ENCODE results near the gene CCM2. TPM values are rescaled to one million over a fixed set of nuclear protein-coding genes. Genes with fewer than 3 reads are reported as not detected.

CCM2 gene
- total RNA-seq, 2 experiments from 2014 or later: 58.9 to 89.1 TPM

GRCh38 chr7:44982535-44982923 lies 17.5 kb upstream of the CCM2 start:
- H3K79me2 ChIP-seq (ENCODE audit: insufficient read depth, low read depth, low read length): peaks cover 63% of the 10 kb centered on the region
- H3K36me3 ChIP-seq (ENCODE audit: insufficient read depth, low read length): peaks cover 73% of the 10 kb centered on the region
- ChIA-PET CTCF (ENCODE audit: unreplicated experiment) (interaction anchor here (0.7 to 1.4 kb wide), 2 partner anchors 10 to 46 kb away, joined by 3 read pairs; no protein-coding TSS in a partner anchor), POLR2A (interaction anchor here (0.6 to 15.1 kb wide), 5 partner anchors 11 to 141 kb away, joined by 3 to 206 read pairs (median 4); partner anchors contain the start of genes CCM2 and TBRG4)
- H2AFZ ChIP-seq (ENCODE audit: low read length): no peak overlapping the region
- TF ChIP-seq CTCF (conservative IDR thresholded peaks at IDR 0.05; ENCODE audit: low read length) (no peak), EZH2phosphoT487 (IDR thresholded peaks at IDR 0.05; ENCODE audit: borderline replicate concordance, low read depth, low read length) (no peak)
- no peaks in the 10 kb centered on the region for H3K9me3 ChIP-seq (ENCODE audit: low read length)
- peaks cover 29% of the 10 kb centered on the region; the same call in 1 of the 2 replicates for H4K20me1 ChIP-seq (ENCODE audit: insufficient read depth, low read length)
- H3K9me2 ChIP-seq (ENCODE audit: insufficient read depth, low read length): no peaks in the 10 kb centered on the region
- BruUV-seq (replicated peaks): no TSS peak
- intact Hi-C loops (cut with micrococcal nuclease; ENCODE audit: unreplicated experiment): no loop called here
- peak overlapping the region; percentile 94 for H3K4me3 ChIP-seq (ENCODE audit: low read depth, low read length, poor library complexity, severe bottlenecking)
- peak overlapping the region; percentile 70 for H3K27ac ChIP-seq (ENCODE audit: low read depth, low read length, poor library complexity, severe bottlenecking)
- H3K4me1 ChIP-seq (ENCODE audit: insufficient read depth, low read length, poor library complexity, severe bottlenecking): peaks cover 84% of the 10 kb centered on the region
- no peak for DNase-seq (ENCODE audit: low spot score)
- H3K4me2 ChIP-seq (ENCODE audit: low read length): peak overlapping the region; percentile 95

GRCh38 chr7:44982970-44983369 lies 17.0 kb upstream of the CCM2 start:
- H3K27ac ChIP-seq (ENCODE audit: low read depth, low read length, poor library complexity, severe bottlenecking): peak overlapping the region; percentile 70
- intact Hi-C loops (cut with micrococcal nuclease; ENCODE audit: unreplicated experiment): no loop called here
- H3K9me2 ChIP-seq (ENCODE audit: insufficient read depth, low read length): no peaks in the 10 kb centered on the region
- H2AFZ ChIP-seq (ENCODE audit: low read length): no peak overlapping the region
- POLR2A ChIA-PET: interaction anchor here (1.0 to 15.1 kb wide), 3 partner anchors 12 to 91 kb away, joined by 3 to 206 read pairs (median 3); partner anchors contain the start of gene CCM2
- peaks cover 84% of the 10 kb centered on the region for H3K4me1 ChIP-seq (ENCODE audit: insufficient read depth, low read length, poor library complexity, severe bottlenecking)
- H4K20me1 ChIP-seq (ENCODE audit: insufficient read depth, low read length): peaks cover 29% of the 10 kb centered on the region; the same call in 1 of the 2 replicates
- no peak for DNase-seq (ENCODE audit: low spot score)
- CTCF ChIA-PET (ENCODE audit: unreplicated experiment): interaction anchor here (1.4 kb wide), 1 partner anchor 10 kb away, joined by 3 read pairs; no protein-coding TSS in a partner anchor
- no TSS peak for BruUV-seq (replicated peaks)
- H3K79me2 ChIP-seq (ENCODE audit: insufficient read depth, low read depth, low read length): peaks cover 62% of the 10 kb centered on the region
- H3K4me3 ChIP-seq (ENCODE audit: low read depth, low read length, poor library complexity, severe bottlenecking): peak overlapping the region; percentile 94
- peaks cover 73% of the 10 kb centered on the region for H3K36me3 ChIP-seq (ENCODE audit: insufficient read depth, low read length)
- no peak for TF ChIP-seq EZH2phosphoT487 (IDR thresholded peaks at IDR 0.05; ENCODE audit: borderline replicate concordance, low read depth, low read length)
- TF ChIP-seq CTCF (conservative IDR thresholded peaks at IDR 0.05; ENCODE audit: low read length): no peak
- no peaks in the 10 kb centered on the region for H3K9me3 ChIP-seq (ENCODE audit: low read length)
- peak overlapping the region; percentile 95 for H3K4me2 ChIP-seq (ENCODE audit: low read length)

- TF ChIP-seq CTCF (conservative IDR thresholded peaks at IDR 0.05; ENCODE audit: low read length) (no peak), EZH2phosphoT487 (IDR thresholded peaks at IDR 0.05; ENCODE audit: borderline replicate concordance, low read depth, low read length) (no peak)
- intact Hi-C loops (cut with micrococcal nuclease; ENCODE audit: unreplicated experiment): no loop called here
- peaks cover 29% of the 10 kb centered on the region; the same call in 1 of the 2 replicates for H4K20me1 ChIP-seq (ENCODE audit: insufficient read depth, low read length)
- BruUV-seq (replicated peaks): no TSS peak
- H3K9me2 ChIP-seq (ENCODE audit: insufficient read depth, low read length): no peaks in the 10 kb centered on the region
- ChIA-PET POLR2A (interaction anchor here (1.0 to 15.1 kb wide), 3 partner anchors 11 to 16 kb away, joined by 3 to 206 read pairs (median 5); partner anchors contain the start of gene CCM2), CTCF (ENCODE audit: unreplicated experiment) (no interaction called here)
- peak overlapping the region; percentile 70 for H3K27ac ChIP-seq (ENCODE audit: low read depth, low read length, poor library complexity, severe bottlenecking)
- H3K4me1 ChIP-seq (ENCODE audit: insufficient read depth, low read length, poor library complexity, severe bottlenecking): peaks cover 75% of the 10 kb centered on the region
- no peaks in the 10 kb centered on the region for H3K9me3 ChIP-seq (ENCODE audit: low read length)
- DNase-seq (ENCODE audit: low spot score): no peak
- H3K79me2 ChIP-seq (ENCODE audit: insufficient read depth, low read depth, low read length): peaks cover 54% of the 10 kb centered on the region
- no peak overlapping the region for H2AFZ ChIP-seq (ENCODE audit: low read length)
- H3K36me3 ChIP-seq (ENCODE audit: insufficient read depth, low read length): peaks cover 69% of the 10 kb centered on the region
- H3K4me3 ChIP-seq (ENCODE audit: low read depth, low read length, poor library complexity, severe bottlenecking): peak overlapping the region; percentile 94
- peak overlapping the region; percentile 95 for H3K4me2 ChIP-seq (ENCODE audit: low read length)
These were observed 16.1 kb upstream of the CCM2 start for GRCh38 chr7:44983742-44984477.
